ENCODE results near the gene IER3IP1.

DNA sequence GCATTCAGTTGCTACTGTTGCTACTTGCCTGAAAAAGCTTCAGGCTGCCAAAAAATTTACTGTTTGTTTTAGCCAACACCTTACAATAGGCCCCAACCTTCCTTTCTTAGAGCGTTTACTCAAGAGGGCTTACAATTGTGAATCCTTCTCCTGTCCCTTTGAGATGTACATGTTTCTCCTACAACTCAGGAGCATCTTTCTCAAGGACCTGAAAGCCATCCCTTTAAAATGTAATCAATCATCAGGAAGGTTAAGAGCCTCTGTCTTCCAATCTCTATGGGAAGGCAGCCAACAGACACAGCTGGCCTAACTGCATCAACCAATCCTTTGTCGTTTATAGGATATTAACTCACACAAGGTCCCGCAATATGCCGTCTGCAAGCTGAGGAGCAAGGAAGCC is 3.4 kb upstream of the IER3IP1 start:
- TF ChIP-seq TAF1 (IDR thresholded peaks at IDR 0.05; ENCODE audit: low read depth): no peak
- TF ChIP-seq, protein P1, sequence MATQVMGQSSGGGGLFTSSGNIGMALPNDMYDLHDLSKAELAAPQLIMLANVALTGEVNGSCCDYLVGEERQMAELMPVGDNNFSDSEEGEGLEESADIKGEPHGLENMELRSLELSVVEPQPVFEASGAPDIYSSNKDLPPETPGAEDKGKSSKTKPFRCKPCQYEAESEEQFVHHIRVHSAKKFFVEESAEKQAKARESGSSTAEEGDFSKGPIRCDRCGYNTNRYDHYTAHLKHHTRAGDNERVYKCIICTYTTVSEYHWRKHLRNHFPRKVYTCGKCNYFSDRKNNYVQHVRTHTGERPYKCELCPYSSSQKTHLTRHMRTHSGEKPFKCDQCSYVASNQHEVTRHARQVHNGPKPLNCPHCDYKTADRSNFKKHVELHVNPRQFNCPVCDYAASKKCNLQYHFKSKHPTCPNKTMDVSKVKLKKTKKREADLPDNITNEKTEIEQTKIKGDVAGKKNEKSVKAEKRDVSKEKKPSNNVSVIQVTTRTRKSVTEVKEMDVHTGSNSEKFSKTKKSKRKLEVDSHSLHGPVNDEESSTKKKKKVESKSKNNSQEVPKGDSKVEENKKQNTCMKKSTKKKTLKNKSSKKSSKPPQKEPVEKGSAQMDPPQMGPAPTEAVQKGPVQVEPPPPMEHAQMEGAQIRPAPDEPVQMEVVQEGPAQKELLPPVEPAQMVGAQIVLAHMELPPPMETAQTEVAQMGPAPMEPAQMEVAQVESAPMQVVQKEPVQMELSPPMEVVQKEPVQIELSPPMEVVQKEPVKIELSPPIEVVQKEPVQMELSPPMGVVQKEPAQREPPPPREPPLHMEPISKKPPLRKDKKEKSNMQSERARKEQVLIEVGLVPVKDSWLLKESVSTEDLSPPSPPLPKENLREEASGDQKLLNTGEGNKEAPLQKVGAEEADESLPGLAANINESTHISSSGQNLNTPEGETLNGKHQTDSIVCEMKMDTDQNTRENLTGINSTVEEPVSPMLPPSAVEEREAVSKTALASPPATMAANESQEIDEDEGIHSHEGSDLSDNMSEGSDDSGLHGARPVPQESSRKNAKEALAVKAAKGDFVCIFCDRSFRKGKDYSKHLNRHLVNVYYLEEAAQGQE (IDR thresholded peaks at IDR 0.05; ENCODE audit: low read depth): no peak
- TF ChIP-seq, protein P2, sequence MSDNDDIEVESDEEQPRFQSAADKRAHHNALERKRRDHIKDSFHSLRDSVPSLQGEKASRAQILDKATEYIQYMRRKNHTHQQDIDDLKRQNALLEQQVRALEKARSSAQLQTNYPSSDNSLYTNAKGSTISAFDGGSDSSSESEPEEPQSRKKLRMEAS (IDR thresholded peaks at IDR 0.05): no peak
- TF ChIP-seq EP300 (IDR thresholded peaks at IDR 0.05; ENCODE audit: borderline replicate concordance): no peak

Measured in Ishikawa (cell line).